ENCODE results near the gene RFX2.

GRCh38 chr19:6084821-6085220 lies 25.5 kb downstream of the RFX2 start:
- TF ChIP-seq CTCF (IDR thresholded peaks at IDR 0.05): no peak
- TF ChIP-seq GABPB1 (CRISPR knock-in tag; IDR thresholded peaks at IDR 0.05): no peak
- no peak for TF ChIP-seq SP1 (CRISPR knock-in tag; conservative IDR thresholded peaks at IDR 0.05)
- TF ChIP-seq HMGXB4 (CRISPR knock-in tag; IDR thresholded peaks at IDR 0.05): no peak
- TF ChIP-seq ATF3 (CRISPR knock-in tag; conservative IDR thresholded peaks at IDR 0.05): no peak
- no peak for TF ChIP-seq USF2 (CRISPR knock-in tag; IDR thresholded peaks at IDR 0.05)

Measured in WTC11 (cell line).